ENCODE results near the gene ADCK1.

- TF ChIP-seq POLR2A (IDR thresholded peaks at IDR 0.05) (no peak), CTCF (IDR thresholded peaks at IDR 0.05) (no peak)
These were observed 82.2 kb downstream of the ADCK1 start for GRCh38 chr14:77882098-77882497.
